GM23248 (cell line): ENCODE measurements around the gene NYAP2.

Source experiments
- EZH2 ChIP-seq: fragments of 200-600 bp; sonication (generic); IDR thresholded peaks from 2 replicates; pipeline ENCODE4 v1.6.1; 2018; ENCODE audit warnings: antibody characterized with exemption, mild to moderate bottlenecking; ENCODE audit not compliant: insufficient read depth, poor library complexity, severe bottlenecking
- EZH2phosphoT487 ChIP-seq: fragments of 200-600 bp; sonication (generic); IDR thresholded peaks from 2 replicates; pipeline ENCODE4 v1.6.1; 2018; ENCODE audit warnings: antibody characterized with exemption, moderate library complexity, mild to moderate bottlenecking, low read depth; ENCODE audit not compliant: insufficient read depth

DNA sequence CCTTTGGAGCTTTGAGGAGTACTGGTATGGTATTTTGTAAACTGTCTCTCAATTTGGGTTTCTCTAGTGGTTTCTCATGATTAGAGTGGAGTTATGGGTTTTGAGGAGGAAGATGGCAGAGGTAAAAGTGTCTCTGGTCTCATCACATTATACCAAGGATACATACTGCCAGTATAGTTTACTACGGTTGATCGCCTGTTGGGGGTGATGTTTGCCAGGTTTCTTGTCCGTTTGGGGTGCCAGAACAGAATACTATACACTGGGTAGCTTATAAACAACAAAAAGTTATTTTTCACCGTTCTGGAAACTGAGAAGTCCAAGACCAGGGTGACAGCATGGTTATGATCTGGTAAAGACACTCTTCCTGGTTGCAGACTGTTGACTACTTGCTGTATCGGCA is 293.7 kb downstream of the NYAP2 start:
- TF ChIP-seq EZH2, result no peak
- TF ChIP-seq EZH2phosphoT487, result no peak
